Activated CD4-positive, CD25-positive, alpha-beta regulatory T cell (primary cell): ENCODE measurements around the gene HES6.
A peak's percentile ranks its signal among the peaks of the same experiment; 100 is the strongest.

Source experiments
- DNase-seq, 4 experiments: peaks; one replicate each; lab custom pipeline; 2025; lab: John Stamatoyannopoulos, UW

Gene HES6, protein sequence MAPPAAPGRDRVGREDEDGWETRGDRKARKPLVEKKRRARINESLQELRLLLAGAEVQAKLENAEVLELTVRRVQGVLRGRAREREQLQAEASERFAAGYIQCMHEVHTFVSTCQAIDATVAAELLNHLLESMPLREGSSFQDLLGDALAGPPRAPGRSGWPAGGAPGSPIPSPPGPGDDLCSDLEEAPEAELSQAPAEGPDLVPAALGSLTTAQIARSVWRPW

DNA sequence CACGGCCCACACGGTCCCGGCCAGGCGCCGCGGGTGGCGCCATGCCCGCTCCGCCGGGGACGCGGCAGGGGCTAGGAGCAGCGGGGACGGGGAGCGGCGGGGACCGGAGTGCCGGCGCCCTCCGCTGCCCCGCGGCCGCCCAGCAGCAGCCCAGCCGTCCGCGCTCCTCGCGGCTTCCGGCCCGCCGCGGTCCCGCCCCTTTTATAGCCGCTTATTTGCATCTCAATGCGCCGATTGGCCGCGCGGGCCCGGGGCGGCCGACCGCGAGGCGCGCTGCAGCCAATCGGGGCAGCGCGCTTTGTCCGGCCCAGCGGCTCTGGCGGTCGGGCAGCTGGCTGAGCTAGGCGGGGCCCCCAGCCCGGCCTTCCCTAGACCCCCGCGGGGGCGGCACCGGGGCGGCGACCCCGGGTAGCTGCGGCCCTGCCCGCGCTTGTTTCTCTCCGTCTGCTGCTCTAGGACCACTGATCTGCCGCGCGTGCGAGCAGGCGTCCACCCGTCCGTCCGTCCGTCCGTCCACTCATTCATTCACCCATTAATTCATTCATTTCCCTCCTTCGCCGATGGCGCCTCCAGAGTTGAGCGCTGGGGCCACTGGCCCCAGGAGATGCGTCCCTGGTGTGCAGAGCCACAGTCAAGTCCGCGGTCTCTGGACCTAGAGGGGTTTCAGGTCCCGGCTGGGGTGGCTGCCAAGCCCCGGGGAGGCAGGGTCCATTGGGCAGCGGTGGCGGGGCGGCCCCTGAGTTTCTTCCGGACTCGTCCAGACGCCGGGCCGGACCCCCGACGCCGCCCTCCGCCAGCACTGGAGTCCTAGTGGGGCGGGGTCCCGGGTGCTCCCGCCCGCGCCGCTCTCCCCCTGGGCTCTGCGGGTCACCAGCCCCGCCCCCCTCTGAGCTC is at the start of gene HES6:
Gene HES6, minus strand, starts transcription at position 176 of the 894 bp plus-strand sequence. Its CDS starts 133 bp downstream, at position 43.
- peak; percentile 46 to 54 (median 53) for DNase-seq

DNA sequence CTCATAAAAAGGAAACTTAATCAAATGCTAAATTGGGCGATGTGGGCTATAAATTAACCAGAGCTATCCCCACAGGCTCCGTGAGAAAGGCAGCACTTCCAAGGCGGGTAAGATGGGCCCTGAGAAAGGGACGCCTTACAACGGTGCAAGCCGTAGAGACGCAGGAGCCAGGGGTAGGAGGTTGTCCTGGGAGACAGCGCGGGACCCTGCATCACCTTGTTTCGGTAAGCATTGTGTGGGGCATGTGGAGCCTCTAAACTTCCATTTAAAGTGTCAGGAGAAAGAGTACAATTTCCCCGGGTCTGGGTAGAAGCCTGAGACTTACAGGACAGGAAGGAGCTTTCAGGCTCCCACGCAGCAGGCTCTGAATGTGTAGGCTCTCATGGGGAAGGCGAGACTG is 49.7 kb upstream of the HES6 start:
- no peak for DNase-seq

DNA sequence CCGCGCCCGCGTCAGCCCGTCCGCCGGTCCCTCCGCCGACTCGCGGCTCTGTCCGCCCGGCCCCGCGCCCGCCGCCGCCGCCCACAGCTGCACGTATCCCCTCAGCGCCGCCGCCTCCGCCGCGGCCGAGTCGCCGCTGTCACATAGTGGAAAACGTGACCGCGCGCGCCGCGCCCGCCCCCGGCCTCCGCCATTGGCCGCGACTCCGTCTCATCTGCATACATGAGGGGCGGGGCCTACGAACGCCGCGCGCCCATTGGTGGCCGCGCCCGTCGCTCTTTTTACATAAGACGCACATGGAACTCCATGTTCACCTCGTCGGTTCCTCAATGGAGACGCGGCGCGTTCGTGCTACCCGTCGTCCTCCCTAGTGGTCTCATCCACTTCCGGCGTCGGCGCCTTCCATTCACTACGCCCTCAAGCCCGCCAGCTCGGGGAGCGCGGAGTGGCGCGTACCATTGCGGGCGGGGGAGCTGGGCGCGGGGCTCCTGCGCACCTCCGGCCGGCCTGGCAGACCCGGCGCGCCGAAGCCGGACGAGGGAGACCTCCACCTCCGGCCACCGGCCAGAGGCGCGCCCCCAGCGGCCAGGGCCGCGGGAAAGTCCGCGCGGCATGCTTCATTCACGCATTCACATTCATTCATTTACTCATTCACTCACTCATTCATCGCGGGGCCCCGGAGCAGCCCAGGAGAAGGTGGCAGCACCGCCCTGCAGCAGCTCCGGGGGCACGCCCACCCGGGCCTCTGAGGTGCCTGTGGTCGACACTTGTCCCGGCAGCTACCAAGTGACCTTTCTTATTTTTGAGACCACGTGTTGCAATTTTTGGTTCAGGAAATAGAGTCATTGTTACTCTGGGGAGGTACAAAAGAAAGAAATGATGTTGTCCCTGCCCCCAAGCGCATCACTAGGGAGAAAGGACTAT is 49.1 kb upstream of the HES6 start:
- DNase-seq: peak; percentile 91 to 95 (median 95)

DNA sequence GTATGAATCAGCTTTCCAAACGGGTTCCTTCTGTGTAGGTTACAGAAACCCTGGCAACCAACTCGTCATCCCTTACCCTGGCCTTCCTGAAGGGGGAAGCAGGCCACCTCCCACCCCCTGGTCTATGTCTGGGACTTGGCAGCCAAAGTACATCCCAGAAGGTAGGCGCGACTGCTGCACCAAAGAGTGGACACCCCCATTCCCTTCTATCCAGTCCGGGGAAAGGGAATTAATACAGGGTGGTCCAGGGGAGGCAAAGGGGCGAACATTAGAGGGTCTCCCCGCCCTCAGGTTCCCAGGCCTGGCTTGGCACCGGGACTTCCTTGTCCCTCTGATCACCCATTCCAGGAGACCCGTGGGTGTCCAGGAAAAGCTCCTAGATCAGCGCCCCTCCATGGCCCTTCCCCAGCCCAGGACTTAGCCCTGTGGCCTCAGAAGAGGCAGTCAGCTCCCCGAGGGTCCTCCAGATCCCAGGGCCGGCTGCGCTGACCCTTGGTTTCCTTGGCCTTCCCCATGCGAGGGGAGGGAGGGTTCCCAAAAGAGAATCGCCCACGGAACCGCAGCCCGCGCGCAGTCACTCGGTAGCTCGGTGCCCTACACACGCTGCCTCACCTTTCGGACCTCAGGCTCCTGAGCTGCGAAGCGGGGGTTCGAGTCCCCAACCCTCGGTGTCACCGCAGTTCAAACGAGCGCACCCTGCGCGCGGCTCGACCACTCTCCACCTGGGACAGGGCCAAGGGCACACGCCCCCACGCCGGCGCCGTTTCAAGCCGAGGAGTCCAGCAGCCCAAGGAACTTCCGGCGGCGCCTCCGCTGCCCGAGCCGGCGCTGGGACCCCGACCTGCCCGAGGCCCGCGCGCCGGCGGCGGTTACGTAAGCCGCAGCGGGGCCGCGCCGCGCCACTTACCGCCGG is 48.2 kb upstream of the HES6 start, which contains the start of gene PER2:
Gene PER2, minus strand, starts transcription at position 874 of the 913 bp plus-strand sequence. CDS start 10,674 bp downstream, outside the sequence.
- no peak for DNase-seq

DNA sequence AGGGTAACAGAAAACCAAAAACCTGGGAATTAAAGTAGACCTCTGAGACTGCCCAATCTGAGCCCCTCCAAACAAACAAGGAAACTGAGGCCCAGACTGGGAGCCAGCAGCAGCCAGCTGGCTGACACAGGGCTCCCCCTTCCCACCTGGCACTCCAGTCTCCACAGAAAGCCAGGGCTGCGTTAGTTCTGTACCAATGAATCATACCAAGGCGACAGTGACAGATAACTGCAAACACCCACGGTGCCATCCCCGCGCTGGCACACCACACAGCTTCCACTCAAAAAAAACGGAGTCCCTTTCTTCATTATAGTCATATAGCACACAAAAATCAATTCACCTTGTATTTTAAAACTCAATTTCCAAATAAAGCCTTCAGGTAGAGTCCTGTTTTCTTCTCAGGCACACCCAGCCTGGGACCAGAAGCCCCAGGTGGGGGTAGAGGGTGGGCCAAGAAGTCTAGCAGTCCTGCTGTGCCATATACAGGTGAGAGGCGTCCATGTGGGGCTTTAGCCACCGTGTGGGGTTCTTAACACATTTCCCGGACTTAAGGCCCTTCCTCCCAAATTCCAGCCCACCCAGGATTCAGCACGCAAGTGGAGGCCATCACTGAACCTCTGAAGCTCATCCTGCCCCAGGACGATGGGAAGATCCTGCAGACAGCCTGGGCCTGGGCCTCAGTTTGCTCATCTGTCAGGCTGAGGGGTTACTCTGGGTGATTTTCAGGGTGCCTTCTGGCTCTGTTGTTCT is 47.3 kb upstream of the HES6 start:
- DNase-seq: no peak

DNA sequence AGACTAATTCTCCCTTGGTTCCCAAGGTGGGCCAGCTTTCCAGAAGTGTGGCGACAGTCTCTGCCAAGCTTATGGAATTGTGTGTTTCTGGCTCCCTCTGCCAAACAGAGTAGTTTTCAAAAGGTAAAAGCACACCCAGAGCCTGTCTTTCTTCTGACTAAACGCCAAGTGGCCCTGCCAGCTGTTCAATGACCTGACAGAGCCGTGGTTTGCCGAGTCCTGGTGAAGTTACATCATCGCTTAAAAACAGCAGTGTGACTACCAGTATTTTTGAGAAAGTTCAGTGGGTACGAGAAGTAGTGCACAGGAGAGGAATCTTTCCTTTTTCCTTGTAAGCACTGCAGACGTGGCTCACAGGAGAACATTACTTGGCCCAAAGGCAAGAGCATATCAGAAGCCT is 46.7 kb upstream of the HES6 start:
- no peak for DNase-seq

DNA sequence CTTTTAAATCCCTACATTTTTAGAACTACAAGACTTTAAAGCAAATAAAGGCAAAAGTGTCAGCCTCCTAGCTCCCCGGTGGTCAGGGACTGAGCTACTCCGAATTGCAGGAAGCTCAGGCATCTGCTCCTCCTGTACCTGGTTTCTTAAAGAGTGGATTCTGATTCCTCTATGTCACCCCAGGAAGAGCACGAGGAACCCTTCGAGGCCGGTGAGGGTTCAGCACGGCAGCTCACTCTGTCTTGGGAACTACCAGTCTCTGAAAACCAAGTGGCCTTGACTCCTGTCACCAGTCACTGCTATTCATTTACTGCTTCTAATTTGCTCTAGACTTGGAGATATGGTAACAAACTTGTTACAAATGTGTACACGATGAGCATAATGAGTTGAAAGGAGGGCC is 46.3 kb upstream of the HES6 start:
- DNase-seq: no peak

DNA sequence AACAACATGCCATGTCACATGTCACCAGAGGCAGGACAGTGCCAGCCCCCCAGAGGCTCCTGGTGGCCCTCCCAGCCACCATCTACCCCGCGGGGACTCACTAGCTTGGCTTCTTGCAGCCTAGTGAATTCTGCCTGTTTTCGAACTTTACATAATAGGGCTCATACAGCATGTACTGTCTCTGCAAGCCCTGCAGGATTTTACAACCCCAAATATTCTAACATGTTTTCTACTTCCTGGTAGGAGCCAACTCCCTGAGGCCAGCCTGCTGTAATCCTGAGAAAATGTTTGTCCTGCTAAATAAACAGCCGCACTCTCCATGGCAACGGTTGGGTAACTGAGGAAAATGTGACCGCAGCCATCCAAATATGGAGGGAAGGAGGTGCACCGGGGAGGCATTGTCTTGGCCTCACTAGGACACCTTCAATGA is 45.8 kb upstream of the HES6 start:
- DNase-seq: no peak

DNA sequence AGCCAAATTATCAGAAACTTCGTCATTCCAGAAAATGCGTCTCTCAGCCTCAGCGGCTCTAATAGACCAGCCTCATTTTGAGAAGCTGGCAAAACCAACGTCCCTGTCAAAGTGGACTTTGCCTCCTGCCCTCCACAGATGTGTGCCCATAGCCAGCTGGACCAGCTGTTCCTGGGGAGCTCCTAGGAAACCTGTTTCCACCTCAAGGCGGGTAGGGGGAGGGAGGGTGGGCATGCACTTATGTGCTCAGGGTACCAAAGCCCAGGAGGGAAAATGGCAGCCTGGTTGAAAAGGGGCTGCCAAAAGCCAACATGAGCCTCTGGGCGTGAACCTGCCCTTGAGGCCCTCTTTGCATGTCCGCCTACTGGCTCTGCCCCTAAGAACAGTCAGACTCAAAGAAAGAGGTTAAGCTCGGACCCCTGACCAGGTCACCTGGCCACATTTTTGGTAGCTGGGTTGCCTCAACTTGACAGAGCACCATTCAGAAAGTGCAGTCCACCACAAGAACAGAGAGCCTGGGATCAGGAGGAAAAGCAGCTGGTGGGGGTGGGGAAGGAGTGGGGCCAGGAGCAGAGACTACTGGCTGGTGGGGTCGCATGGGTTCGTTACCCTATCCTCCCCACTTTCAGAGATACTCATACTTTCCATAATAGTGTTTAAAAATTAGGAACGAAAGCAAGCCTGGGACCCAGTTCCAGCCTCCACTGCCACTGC is 45.1 kb upstream of the HES6 start:
- no peak for DNase-seq

DNA sequence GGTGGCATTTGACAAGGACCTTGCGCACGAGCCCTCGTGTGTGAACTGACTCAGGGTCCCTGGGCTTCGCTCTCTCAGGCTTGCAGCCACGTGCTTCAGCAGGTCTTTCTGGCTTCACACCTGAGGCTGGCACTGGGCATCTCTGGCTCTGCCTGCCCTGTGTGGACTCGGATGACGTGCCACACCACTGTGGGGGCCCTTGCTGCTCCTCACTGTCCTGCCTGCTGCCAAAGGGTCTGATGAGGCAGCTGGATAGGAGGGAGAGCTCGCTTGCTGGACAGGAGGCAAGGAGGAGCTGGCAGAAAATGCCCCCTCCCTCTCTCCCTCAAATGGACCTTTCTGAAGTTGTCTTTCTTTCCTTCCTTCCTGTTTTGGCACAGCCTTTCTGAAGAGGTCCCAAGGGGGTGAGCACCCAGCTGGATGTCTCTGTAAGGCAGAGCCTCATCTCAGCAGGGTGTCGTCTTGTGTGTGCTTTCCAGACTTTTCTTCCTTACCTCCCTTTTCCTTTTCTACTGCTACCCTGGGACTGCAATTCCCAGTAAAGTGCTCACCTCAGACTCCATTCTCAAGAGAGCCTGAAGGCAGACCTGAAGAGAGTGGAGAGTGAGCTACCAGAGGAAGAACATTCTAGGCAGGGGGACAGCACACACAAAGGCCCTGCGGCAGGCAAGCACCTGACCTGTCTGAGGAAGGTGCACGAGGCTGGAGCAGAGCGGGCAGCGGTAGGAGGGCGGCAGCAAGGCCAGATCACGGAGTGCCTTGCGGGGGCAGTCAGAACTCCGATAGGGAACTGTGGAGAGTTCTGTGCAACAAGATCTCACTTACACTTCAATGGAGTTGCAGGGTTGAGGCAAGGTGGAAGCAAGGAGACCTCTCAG is 43.3 kb upstream of the HES6 start:
- no peak for DNase-seq

DNA sequence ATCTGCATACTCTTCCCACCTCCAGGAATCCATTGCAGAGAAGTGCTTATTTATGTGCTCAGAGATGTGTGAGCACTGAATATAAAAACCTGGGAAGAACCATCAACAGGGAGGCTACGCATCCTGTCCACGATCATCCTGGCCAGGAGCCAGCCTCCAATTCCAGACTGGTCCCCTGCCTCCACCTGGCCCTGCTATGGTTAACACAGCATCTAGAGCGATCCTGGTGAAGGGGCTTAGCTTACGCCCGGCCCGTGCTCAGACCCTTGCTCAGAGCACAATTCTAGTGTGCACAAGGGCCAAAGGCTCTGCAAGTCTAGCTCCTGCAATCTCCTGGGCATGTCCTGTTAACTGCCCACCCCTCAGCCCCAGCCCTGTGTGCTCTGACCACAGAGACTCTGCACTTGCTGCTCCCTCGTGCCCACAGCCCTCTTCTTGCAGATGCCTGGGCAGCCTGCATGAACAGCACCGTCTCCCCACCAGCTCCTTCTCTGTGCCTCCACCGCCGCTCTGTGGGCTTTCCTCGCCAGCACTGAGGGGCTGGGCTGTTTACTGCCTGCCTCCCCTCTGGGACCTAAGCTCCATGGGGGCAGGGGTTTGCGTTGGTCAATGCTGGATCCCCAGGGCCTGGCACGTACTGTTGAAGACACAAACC is 42.1 kb upstream of the HES6 start:
- DNase-seq: no peak

DNA sequence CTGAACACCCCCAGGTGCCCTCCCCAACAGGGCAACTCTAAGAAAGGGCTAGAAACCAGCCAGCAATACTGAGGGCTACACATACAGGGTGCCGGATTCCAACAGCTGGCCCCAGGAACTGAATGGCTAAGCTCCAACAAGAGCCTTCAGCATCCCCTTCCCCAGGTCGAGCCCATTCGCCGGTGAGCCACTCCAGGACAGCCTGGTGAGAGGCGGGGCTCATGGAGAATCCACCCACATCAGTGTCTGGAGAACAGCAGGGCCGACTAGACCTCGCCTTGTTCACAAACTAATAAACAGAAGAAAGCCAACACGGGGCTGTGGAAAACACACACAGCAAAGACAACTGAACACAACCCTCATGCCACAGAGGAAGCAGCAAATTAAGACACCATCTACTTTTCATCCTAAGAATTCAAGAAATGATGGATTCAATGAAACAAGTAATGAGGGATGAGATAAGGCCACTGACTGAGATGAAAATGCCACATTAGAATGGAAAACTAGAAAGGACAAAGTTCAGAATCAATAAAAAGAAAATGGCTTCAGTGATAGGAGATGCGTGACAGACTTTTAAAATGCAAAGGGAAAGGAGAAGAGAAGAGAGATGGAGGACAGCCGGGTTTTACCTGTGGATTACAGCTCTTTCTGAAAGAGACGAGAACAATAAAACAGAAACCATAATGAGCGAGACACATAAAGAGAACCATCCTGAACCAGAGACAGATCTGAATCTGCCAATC is 40.4 kb upstream of the HES6 start:
- no peak for DNase-seq

DNA sequence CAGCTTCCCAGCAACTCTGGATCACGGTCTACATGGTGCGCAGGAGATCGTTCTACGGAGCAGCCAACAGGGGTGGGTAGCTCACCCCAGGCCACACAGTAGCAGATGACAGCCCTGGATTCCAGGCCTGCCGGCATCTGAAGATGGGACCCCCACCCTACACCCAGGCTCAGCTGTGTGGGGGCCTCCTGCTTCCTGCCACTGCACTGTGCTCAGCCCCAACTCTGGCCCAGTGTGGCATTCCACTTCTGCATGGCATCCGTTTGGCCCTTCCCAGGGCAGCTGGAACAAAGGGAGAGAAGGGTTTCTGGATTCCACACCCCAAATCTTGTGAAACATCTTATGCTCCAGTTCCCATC is 39.5 kb upstream of the HES6 start:
- no peak for DNase-seq

DNA sequence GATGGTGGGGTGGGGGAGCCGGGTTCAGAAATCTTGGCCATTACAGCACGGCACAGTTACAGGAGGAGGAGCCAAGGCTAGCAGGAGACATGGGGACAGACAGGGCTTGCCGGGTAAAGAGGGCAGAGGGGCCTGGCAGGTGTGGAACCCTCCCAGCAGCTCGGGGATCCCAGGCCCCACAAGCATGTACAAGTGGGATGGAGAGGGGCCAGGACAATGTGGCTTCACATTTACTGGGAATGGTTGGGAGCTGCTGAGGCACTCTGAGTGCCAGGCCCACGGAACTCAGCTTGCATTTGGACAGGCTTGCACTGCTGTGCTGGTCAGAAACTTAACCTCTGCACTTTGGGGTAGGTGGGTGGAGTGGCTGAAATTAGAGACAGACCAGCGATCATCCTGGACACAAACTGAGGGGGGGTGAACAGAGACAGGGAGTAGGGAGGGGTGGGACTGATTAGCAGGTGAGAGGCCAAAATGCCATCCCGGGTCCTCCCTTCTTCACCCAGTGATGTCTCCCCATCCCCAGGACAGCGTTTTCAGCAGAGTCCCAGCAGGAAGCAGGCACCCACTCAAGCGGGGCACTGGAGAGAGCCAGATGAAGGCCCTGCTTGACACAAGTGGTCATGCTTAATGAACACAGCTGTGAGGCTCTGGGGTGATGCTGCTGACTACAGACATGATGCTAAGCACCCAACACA is 38.9 kb upstream of the HES6 start:
- no peak for DNase-seq

DNA sequence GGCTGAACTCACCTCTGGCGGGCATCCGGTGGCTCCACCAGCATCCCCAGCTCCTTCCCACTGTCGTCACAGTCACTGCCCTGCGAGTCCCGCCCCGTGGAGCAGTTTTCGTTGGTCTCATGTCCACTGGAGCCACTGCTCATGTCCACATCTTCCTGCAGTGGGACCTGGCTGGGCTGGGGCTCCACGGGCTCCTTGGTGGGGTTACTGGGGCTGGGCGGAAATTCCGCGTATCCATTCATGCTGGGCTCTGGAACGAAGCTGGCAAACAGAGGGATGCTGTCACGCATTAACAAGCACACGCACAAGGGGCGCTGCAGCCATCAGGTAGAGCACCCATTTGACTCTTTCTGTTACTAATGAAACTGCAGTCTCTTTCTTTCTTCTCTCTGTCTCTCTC is 37.9 kb upstream of the HES6 start:
- no peak for DNase-seq

DNA sequence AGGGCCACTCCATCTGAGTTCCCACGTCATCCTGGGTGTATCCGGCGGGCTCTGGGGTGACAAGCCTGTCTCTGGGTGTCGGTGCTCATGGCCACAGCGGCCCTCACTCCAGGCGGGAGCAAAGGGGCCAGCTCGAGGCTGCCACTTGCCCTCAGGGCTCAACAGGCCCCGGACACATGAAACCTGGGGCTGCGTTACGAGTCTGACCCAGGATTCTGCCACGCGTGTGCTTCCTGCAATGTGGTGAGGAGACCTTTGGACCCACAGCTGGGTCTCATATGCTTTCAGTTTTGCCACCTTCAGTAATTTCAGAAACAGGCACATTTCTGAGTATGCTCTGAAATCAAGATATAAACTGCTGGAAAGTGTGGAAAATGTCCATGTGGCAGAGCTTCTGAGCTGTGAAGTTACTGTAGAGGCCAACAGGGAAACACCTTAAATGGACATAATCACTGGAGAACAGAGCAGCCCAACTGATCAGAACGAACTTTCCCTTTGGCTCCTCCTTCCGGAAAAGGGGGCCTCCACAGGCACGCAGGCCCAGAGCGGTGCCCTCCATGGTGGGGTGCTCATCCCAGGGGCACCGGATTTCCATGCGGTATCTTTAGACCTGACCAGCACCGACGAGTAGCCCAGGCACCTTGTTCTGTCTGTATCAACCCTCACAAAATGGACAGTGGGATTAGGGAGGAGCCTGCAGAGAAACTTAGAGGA is 34.5 kb upstream of the HES6 start:
- DNase-seq: no peak
